Lung (tissue), 12 donors: ENCODE results near the gene METTL21C. TPM values are rescaled to one million over a fixed set of nuclear protein-coding genes. Genes with fewer than 3 reads are reported as not detected.

Experiments
- ATAC-seq: fragments of 200-7000 bp; cut with Tn5 transposase; one replicate; pipeline ENCODE4 v1.9.1; 2020; ENCODE audit warnings: moderate number of reproducible peaks; ENCODE audit not compliant: insufficient read depth, low FRiP score
- DNase-seq, 3 donors: peaks; one replicate each; pipeline ENCODE4 v3.0.0-alpha.2; 2013 to 2017
- H3K27ac ChIP-seq, 2 donors: one replicate each; pipeline ENCODE4 v1.5.1; 2013; ENCODE audit warnings: mild to moderate bottlenecking in 2 of 2, moderate library complexity in 2 of 2, control low read depth in 1 of 2, inconsistent platforms in 1 of 2, low read depth in 1 of 2, low read length in 1 of 2
- H3K27me3 ChIP-seq, 3 donors: one replicate each; pipeline ENCODE4 v1.5.1; 2013; ENCODE audit warnings: low read length in 2 of 3; ENCODE audit not compliant: control insufficient read depth in 3 of 3, insufficient read depth in 3 of 3
- H3K36me3 ChIP-seq, 4 donors: one replicate each; pipeline ENCODE4 v1.5.1; 2013; ENCODE audit warnings: low read length in 4 of 4, mild to moderate bottlenecking in 1 of 4, moderate library complexity in 1 of 4; ENCODE audit not compliant: control insufficient read depth in 4 of 4, insufficient read depth in 4 of 4
- H3K4me1 ChIP-seq, 5 donors: one replicate each; pipeline ENCODE4 v1.5.1; 2013; ENCODE audit warnings: low read length in 5 of 5, mild to moderate bottlenecking in 2 of 5, moderate library complexity in 1 of 5; ENCODE audit not compliant: control insufficient read depth in 5 of 5, insufficient read depth in 5 of 5
- H3K4me3 ChIP-seq: one replicate; pipeline ENCODE4 v1.5.1; 2013; ENCODE audit warnings: mild to moderate bottlenecking, control low read depth, moderate library complexity
- H3K9ac ChIP-seq, 2 donors: one replicate each; pipeline ENCODE4 v1.5.1; 2013; ENCODE audit warnings: low read length in 2 of 2, control low read depth in 1 of 2; ENCODE audit not compliant: insufficient read depth in 1 of 2
- H3K9me3 ChIP-seq, 4 donors: one replicate each; pipeline ENCODE4 v1.5.1; 2013; ENCODE audit warnings: low read length in 3 of 4, mild to moderate bottlenecking in 1 of 4, moderate library complexity in 1 of 4; ENCODE audit not compliant: control insufficient read depth in 4 of 4, insufficient read depth in 3 of 4
- CTCF ChIP-seq: IDR thresholded peaks from 2 replicates; pipeline ENCODE4 v1.5.1; 2012; ENCODE audit warnings: mild to moderate bottlenecking; ENCODE audit errors: control extremely low read depth, extremely low read depth
- WGBS, 2 donors: extraction: QIAGEN DNeasy Blood & Tissue Kit; methylation state at CpG; one replicate each; pipeline ENCODE4 v1.1.7; 2013; 5-methylcytosine and 5-hydroxymethylcytosine counted together
- polyA plus RNA-seq, 2 donors: library from polyadenylated mRNA; stranded (reverse); fragments of 200-250 nt; gene quantifications; one replicate each; pipeline ENCODE4 v1.2.1, GENCODE V29; 2013
- total RNA-seq, 2 donors: library from RNA; depleted of rRNA in 1 of 2; stranded (reverse); fragments of >200 nt in 1 of 2; gene quantifications; one replicate each; pipeline ENCODE4 v1.2.1, GENCODE V29; 2014 to 2021
- donor health status: control.
- donor health status: control.
- donor health status: Bipolar disorder and iron deficiency.
- donor health status: healthy.
- donor health status: DM: yes; HTN: yes; CAD: no.

METTL21C gene
- total and polyA plus RNA-seq, 4 donors: not detected

- Histone ChIP-seq H3K36me3 (no peaks in the 10 kb centered on the region), H3K27me3 (peaks cover 0 to 3% (median 0%) of the 10 kb centered on the region in 3 donors), H3K9me3 (peaks cover 0 to 2% (median 0%) of the 10 kb centered on the region in 4 donors), H3K4me1 (peaks cover 0 to 10% (median 3%) of the 10 kb centered on the region in 5 donors), H3K4me3 (no peak overlapping the region), H3K9ac (no peak overlapping the region), H3K27ac (no peak overlapping the region)
- no peak for TF ChIP-seq CTCF
- 85 to 89% methylated on average over 2 of the region's 2 CpGs for WGBS, 2 donors
- no peak for ATAC-seq
- no peak for DNase-seq
Measured at GRCh38 chr13:102692491-102692826, 2.4 kb downstream of the METTL21C start.

- DNase-seq: no peak
- peaks cover 0 to 10% (median 3%) of the 10 kb centered on the region in 5 donors for H3K4me1 ChIP-seq
- no peak overlapping the region for H3K27ac ChIP-seq
- peaks cover 0 to 2% (median 0%) of the 10 kb centered on the region in 4 donors for H3K9me3 ChIP-seq
- H3K4me3 ChIP-seq: no peak overlapping the region
- TF ChIP-seq CTCF: no peak
- ATAC-seq: no peak
- no peaks in the 10 kb centered on the region for H3K36me3 ChIP-seq
- peaks cover 0 to 3% (median 0%) of the 10 kb centered on the region in 3 donors for H3K27me3 ChIP-seq
- H3K9ac ChIP-seq: no peak overlapping the region
- WGBS, 2 donors: 92 to 96% methylated on average over 4 of the region's 4 CpGs
Measured at GRCh38 chr13:102690883-102691282, 4.0 kb downstream of the METTL21C start.

GRCh38 chr13:102688306-102688973 lies 6.4 kb downstream of the METTL21C start:
- H3K27ac ChIP-seq: no peak overlapping the region

More at GRCh38 chr13:102688306-102688973, 6.4 kb downstream of the METTL21C start:
- WGBS, 2 donors: 52 to 60% methylated on average over 12 to 13 of the region's 13 CpGs
- Histone ChIP-seq H3K36me3 (no peaks in the 10 kb centered on the region), H3K9ac (no peak overlapping the region), H3K27me3 (peaks cover 0 to 2% (median 0%) of the 10 kb centered on the region in 3 donors), H3K9me3 (peaks cover 0 to 2% (median 0%) of the 10 kb centered on the region in 4 donors), H3K4me1 (peaks cover 0 to 7% (median under 1%) of the 10 kb centered on the region in 5 donors), H3K4me3 (no peak overlapping the region)
- no peak for TF ChIP-seq CTCF
- ATAC-seq (no peak), DNase-seq (no peak)
